PFSK-1 (cell line): ENCODE results near the gene HIVEP2.

Experiments
- FOXP2 ChIP-seq: optimal IDR thresholded peaks from 2 replicates; pipeline ENCODE3; 2011; ENCODE audit warnings: borderline replicate concordance, control low read depth, inconsistent platforms; ENCODE audit not compliant: insufficient read depth; ENCODE audit errors: extremely low read length, extremely low read depth
- POLR2AphosphoS5 ChIP-seq: IDR thresholded peaks from 2 replicates; pipeline ENCODE4 v1.6.1; 2012; ENCODE audit warnings: low read depth, mild to moderate bottlenecking, control low read depth, low read length, moderate library complexity
- REST ChIP-seq, 2 experiments: IDR thresholded peaks; 2 replicates each; pipeline versions ENCODE4 v1.6.1 to v1.8.0; 2011 to 2012; ENCODE audit warnings: low read depth in 2 of 2, low read length in 2 of 2, control low read depth in 1 of 2, inconsistent platforms in 1 of 2, mild to moderate bottlenecking in 1 of 2, moderate library complexity in 1 of 2; ENCODE audit not compliant: insufficient read depth in 1 of 2
- SIN3A ChIP-seq: IDR thresholded peaks from 2 replicates; pipeline ENCODE4 v1.6.1; 2012; ENCODE audit warnings: mild to moderate bottlenecking, low read length, moderate library complexity, borderline replicate concordance; ENCODE audit not compliant: insufficient read depth
- TAF1 ChIP-seq: IDR thresholded peaks from 2 replicates; pipeline ENCODE4 v1.6.1; 2012; ENCODE audit warnings: low read length, control low read depth, borderline replicate concordance; ENCODE audit not compliant: insufficient read depth

DNA sequence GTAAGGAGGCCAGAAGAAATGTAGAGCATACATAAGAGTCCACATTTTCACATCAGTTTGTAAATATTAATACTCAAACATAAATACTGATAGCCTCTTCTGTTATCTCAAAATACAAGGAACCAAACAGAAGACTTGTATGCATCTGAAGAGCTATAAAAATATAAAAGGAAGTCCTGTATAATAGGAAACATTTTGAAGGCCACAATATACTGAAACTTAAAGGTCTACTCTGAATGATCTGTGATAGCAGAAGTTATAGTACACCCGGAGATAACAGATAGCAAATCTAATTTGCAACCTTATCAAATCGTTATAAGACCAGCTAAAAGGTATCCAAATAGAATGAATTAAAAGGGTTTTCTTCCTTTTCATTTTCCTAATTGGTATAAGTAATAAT lies 111.2 kb downstream of the HIVEP2 start:
- TF ChIP-seq TAF1 (no peak), SIN3A (no peak), POLR2AphosphoS5 (no peak), REST (IDR thresholded peaks at IDR 0.05; ENCODE audit: insufficient read depth in 1 of 2, low read depth in 2 of 2, low read length in 2 of 2) (no peak), FOXP2 (no peak)
